Esophagus squamous epithelium (tissue), 5 donors: ENCODE data around the gene ALG8. TPM values are rescaled to one million over a fixed set of nuclear protein-coding genes. Genes with fewer than 3 reads are reported as not detected.

Experiments
- DNase-seq: peaks from one replicate; lab custom pipeline; 2025; lab: John Stamatoyannopoulos, UW
- H3K27ac ChIP-seq, 4 donors: fragments of 200-600 bp; sonication (generic); one replicate each; pipeline ENCODE4 v1.5.1; 2016 to 2019; ENCODE audit warnings: mild to moderate bottlenecking in 1 of 4
- H3K27me3 ChIP-seq, 4 donors: fragments of 200-600 bp; sonication (generic); 1 replicate in 3 of 4; 2 replicates in 1 of 4; pipeline versions ENCODE4 v1.5.1 to v1.6.0; 2017 to 2021; ENCODE audit warnings: antibody characterized with exemption in 1 of 4
- H3K36me3 ChIP-seq, 3 donors: fragments of 200-600 bp; sonication (generic); one replicate each; pipeline ENCODE4 v1.5.1; 2016 to 2019
- H3K4me1 ChIP-seq, 3 donors: fragments of 200-600 bp; sonication (generic); one replicate each; pipeline ENCODE4 v1.5.1; 2017 to 2019
- H3K4me3 ChIP-seq, 4 donors: fragments of 200-600 bp; sonication (generic); 1 replicate in 3 of 4; 2 replicates in 1 of 4; pipeline ENCODE4 v1.5.1; 2016 to 2019; ENCODE audit warnings: mild to moderate bottlenecking in 2 of 4, moderate library complexity in 1 of 4
- H3K9me3 ChIP-seq, 3 donors: fragments of 200-600 bp; sonication (generic); one replicate each; pipeline ENCODE4 v1.5.1; 2016 to 2019
- POLR2A ChIP-seq, 4 donors: fragments of 450-650 bp; IDR thresholded peaks; one replicate each; pipeline ENCODE4 v1.6.1; 2017; ENCODE audit warnings: antibody characterized with exemption in 4 of 4, mild to moderate bottlenecking in 4 of 4, moderate library complexity in 3 of 4
- WGBS, 2 donors: methylation state at CpG; one replicate each; pipeline ENCODE4 v1.1.5; 2018; 5-methylcytosine and 5-hydroxymethylcytosine counted together
- intact Hi-C: fragments of 100-400 bp; cut with DNase I; formaldehyde crosslinking; loops from one replicate; pipeline ENCODE4 v1.15.0; 2022
- total RNA-seq, 4 donors: library from RNA; depleted of rRNA; stranded (reverse); fragments of >200 nt; gene quantifications; one replicate each; pipeline ENCODE4 v1.1.0, GENCODE V29; 2016
- TF ChIP-seq, protein P1 (sequence below), 6 experiments: fragments of 450-650 bp in 4 of 6; fragments of 200-600 bp in 2 of 6; sonication (generic) in 2 of 6; IDR thresholded peaks; one replicate each; pipeline ENCODE4 v1.5.1; 2016 to 2019; ENCODE audit warnings: antibody characterized with exemption in 6 of 6, mild to moderate bottlenecking in 4 of 6, moderate library complexity in 4 of 6
- donor health status: DM: yes; HTN: yes; CAD: no.

ALG8 gene
- total RNA-seq, 4 donors from 2014 or later, result 13.9 to 30.5 (median 27.3) TPM

DNA sequence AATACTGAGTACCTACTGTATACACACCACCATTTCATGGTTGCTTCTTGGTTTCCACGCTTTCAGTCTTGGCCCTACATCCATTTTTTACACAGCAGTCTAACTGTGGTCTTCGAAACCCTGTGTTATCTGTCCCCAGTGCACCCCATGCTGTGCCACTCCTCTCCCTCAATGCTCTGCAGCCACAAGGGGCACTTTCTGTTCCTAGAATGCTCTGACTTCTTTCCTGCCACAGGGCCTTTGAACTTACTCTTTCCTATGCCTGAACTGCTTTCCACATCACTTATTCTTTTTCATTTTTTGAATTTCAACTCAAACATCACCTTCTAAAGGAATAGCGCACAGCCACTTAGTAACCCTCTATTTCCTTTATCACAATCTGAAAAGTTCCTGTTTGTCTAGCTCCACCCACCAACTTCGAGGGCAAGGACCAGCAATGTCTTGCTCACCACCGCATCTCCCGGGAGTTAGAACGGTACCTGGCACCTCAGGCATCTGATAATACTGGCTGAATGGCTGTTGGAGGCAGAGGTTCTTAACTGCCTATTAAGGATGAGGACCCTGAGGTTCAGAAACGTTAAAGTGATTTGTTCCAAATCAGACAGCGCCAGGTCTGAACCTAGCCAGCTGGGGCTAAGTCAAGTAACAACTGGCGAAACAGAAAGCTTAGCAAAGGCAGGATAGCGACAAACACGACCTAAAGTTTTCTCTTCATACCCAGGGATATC, 568 bp downstream of the ALG8 start:
- intact Hi-C loops, result no loop called here
- H3K4me3 ChIP-seq, result peak overlapping the region; percentile 61 to 90 (median 72)
- no peak for TF ChIP-seq POLR2A (IDR thresholded peaks at IDR 0.05)
- TF ChIP-seq, protein P1, sequence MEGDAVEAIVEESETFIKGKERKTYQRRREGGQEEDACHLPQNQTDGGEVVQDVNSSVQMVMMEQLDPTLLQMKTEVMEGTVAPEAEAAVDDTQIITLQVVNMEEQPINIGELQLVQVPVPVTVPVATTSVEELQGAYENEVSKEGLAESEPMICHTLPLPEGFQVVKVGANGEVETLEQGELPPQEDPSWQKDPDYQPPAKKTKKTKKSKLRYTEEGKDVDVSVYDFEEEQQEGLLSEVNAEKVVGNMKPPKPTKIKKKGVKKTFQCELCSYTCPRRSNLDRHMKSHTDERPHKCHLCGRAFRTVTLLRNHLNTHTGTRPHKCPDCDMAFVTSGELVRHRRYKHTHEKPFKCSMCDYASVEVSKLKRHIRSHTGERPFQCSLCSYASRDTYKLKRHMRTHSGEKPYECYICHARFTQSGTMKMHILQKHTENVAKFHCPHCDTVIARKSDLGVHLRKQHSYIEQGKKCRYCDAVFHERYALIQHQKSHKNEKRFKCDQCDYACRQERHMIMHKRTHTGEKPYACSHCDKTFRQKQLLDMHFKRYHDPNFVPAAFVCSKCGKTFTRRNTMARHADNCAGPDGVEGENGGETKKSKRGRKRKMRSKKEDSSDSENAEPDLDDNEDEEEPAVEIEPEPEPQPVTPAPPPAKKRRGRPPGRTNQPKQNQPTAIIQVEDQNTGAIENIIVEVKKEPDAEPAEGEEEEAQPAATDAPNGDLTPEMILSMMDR (IDR thresholded peaks at IDR 0.05), result peak in 1 of 6 experiments; percentile 5
- no peaks in the 10 kb centered on the region for H3K27me3 ChIP-seq
- H3K36me3 ChIP-seq, result peaks cover 0 to 23% (median 0%) of the 10 kb centered on the region in 3 donors
- peak overlapping the region; percentile 79 to 86 (median 84) for H3K27ac ChIP-seq
- DNase-seq, result no peak
- H3K4me1 ChIP-seq, result peaks cover 6 to 27% (median 15%) of the 10 kb centered on the region in 3 donors
- H3K9me3 ChIP-seq, result no peaks in the 10 kb centered on the region
- WGBS, 2 donors, result 17 to 19% methylated on average over 11 to 12 of the region's 12 CpGs

DNA sequence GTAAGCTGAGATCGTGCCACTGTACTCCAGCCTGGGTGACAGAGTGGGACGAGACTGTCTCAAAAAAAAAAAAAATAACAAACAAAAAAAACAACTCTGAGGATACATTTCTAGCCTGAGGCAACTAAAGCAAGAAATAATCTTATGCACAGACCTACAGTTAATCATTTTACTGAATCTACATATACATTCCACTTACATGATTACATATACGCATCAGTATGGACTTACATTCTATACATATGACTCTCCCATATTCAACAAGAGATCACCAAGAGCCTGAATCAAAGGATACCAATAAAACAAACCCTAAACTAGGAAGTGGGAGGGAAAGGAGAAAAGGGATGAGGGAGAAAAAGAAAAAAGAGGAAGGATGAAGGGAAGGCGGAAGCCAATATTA, 1.1 kb downstream of the ALG8 start:
- 91 to 97% methylated on average over 4 of the region's 4 CpGs for WGBS, 2 donors
- TF ChIP-seq, protein P1 (IDR thresholded peaks at IDR 0.05), result no peak
- no peak for TF ChIP-seq POLR2A (IDR thresholded peaks at IDR 0.05)
- intact Hi-C loops, result no loop called here
- peak overlapping the region in 3 of 4 donors; percentile 68 to 90 (median 76) for H3K4me3 ChIP-seq
- H3K4me1 ChIP-seq, result peaks cover 6 to 27% (median 15%) of the 10 kb centered on the region in 3 donors
- no peaks in the 10 kb centered on the region for H3K9me3 ChIP-seq
- H3K27me3 ChIP-seq, result no peaks in the 10 kb centered on the region
- peaks cover 0 to 23% (median 0%) of the 10 kb centered on the region in 3 donors for H3K36me3 ChIP-seq
- H3K27ac ChIP-seq, result no peak overlapping the region
- no peak for DNase-seq

DNA sequence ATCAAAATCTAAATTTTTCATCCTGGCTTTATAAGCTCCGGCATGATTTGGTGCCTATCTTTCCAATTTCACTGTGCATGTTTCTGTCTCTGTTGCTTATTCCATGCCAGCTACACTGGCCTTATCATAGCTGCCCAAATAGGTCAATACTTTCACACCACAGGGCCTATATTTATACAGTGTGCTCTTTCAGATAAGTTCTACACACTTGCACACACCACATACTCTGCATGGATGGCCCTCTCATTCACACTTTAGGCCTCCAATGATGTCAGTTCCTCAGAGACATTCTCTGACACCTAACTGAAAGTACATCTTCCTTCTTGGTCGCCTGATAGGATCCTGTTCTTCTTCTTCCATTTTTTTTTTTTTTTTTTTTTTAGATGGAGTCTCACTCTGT, 7.0 kb downstream of the ALG8 start:
- no peak for TF ChIP-seq POLR2A (IDR thresholded peaks at IDR 0.05)
- TF ChIP-seq, protein P1 (IDR thresholded peaks at IDR 0.05), result no peak
- Histone ChIP-seq H3K4me1 (no peaks in the 10 kb centered on the region), H3K4me3 (no peak overlapping the region), H3K27ac (no peak overlapping the region), H3K27me3 (no peaks in the 10 kb centered on the region), H3K9me3 (no peaks in the 10 kb centered on the region), H3K36me3 (peaks cover 0 to 23% (median 0%) of the 10 kb centered on the region in 3 donors)
- WGBS, 2 donors, result 70 to 94% methylated on average over 2 of the region's 2 CpGs
- no peak for DNase-seq
- intact Hi-C loops, result no loop called here

DNA sequence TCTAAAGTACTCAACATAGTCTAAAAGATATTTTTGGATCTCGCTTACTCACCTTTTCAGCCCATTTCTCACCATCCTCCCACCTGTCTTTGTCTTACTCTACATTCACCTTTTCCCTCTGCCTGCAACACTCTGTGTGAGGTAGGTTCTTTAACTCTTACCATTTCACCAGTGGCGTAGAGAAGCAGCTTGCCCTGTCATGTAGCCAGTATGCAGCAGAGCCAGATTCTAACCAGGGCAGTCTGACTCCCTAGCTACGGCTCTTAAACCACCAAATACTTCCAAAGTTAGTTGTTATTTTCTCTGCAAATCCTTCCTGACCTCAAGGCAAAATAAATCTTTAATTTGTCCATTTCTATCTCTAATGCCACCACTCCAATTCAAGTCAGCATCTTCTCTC, 7.5 kb downstream of the ALG8 start:
- no peaks in the 10 kb centered on the region for H3K9me3 ChIP-seq
- no peak for DNase-seq

DNA sequence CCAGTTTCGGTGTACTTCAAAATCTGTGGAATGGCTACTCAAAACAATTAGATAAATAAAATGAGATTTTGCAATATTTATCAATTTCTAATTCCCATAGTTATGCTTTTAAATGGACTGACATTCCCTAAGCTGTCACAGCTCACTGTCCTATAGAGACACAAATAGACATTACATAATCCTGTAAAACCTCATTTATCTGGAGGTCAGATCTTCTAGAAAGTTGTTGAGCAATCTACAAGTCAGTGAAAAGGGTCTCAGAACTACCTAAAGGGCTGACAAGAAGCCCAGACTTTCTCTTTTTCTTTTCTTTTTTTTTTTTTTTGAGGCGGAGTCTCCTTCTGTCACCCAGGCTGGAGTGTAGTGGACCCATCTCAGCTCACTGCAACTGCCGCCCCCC, 12.0 kb downstream of the ALG8 start:
- H3K36me3 ChIP-seq, result peaks cover 0 to 16% (median 0%) of the 10 kb centered on the region in 3 donors
- DNase-seq, result no peak
- H3K4me3 ChIP-seq, result no peak overlapping the region
- H3K27me3 ChIP-seq, result no peaks in the 10 kb centered on the region
- TF ChIP-seq, protein P1 (IDR thresholded peaks at IDR 0.05), result no peak
- TF ChIP-seq POLR2A (IDR thresholded peaks at IDR 0.05), result no peak
- no peaks in the 10 kb centered on the region for H3K4me1 ChIP-seq
- intact Hi-C loops, result no loop called here
- H3K9me3 ChIP-seq, result no peaks in the 10 kb centered on the region
- H3K27ac ChIP-seq, result no peak overlapping the region
- 85 to 90% methylated on average over 2 of the region's 3 CpGs for WGBS, 2 donors

More for the DNA sequence above, 7.5 kb downstream of the ALG8 start:
- Histone ChIP-seq H3K36me3 (peaks cover 0 to 21% (median 0%) of the 10 kb centered on the region in 3 donors), H3K4me1 (no peaks in the 10 kb centered on the region), H3K27me3 (no peaks in the 10 kb centered on the region), H3K4me3 (no peak overlapping the region), H3K27ac (no peak overlapping the region)
- TF ChIP-seq, protein P1 (IDR thresholded peaks at IDR 0.05), result no peak
- no peak for TF ChIP-seq POLR2A (IDR thresholded peaks at IDR 0.05)
- intact Hi-C loops, result no loop called here
- 71 to 78% methylated on average over 3 of the region's 3 CpGs for WGBS, 2 donors
